ENCODE results near the gene COL4A5. TPM values are rescaled to one million over a fixed set of nuclear protein-coding genes. Genes with fewer than 3 reads are reported as not detected.
A peak's percentile ranks its signal among the peaks of the same experiment; 100 is the strongest.

The COL4A5 gene
- polyA plus RNA-seq, 1 donor = 43.1 TPM

DNA sequence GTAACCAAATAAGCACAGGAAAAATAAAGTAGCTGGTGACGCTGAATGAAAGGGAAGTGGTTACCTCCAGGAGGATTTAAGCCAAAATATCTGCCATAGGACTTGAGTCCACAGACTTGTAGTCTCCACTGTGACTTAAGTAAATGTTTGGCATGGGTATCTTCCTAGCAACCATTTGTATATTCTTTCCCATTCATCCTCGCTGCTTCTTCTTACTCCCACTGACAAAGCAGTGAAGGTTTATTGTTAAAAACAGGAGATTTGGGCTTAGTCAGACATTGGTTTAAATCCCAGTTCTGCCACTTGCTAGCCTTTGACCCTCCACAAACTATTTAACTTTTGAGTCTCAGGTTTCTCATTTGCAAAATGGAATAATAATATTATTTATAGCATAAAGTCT lies 23.7 kb upstream of the COL4A5 start:
- Histone ChIP-seq H3K9me3 (ENCODE audit: control insufficient read depth, low read depth, low read length) (no peaks in the 10 kb centered on the region), H3K36me3 (ENCODE audit: control insufficient read depth, insufficient read depth, low read length) (no peaks in the 10 kb centered on the region), H3K4me1 (ENCODE audit: control insufficient read depth, insufficient read depth, low read length) (no peaks in the 10 kb centered on the region), H3K27ac (ENCODE audit: low read length) (no peak overlapping the region), H3K4me3 (ENCODE audit: low read length) (no peak overlapping the region), H3K27me3 (ENCODE audit: control insufficient read depth, insufficient read depth, low read length) (no peaks in the 10 kb centered on the region)
- no CpG with 5 or more reads among the region's 2 CpGs for WGBS (ENCODE audit: insufficient coverage, low lambda C conversion rate)
- no peak for DNase-seq

DNA sequence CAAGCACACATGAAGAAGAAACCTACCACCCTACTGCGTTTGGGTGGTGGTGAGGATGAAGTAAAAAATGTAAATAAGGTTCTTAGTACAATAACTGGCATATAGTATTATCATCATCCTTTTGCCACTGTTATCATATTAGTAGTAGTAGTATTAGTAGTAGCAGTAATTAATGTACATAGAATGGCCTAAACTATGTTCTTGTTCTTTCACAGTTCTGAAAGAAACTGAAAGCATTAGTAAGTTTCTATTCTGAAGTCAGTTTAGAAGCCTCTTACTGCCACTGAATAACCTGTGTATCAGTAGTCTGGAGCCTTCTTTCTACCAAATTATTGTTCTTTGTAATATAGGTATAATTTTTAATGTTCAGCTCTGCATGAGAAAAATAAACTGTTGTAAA lies 22.4 kb upstream of the COL4A5 start:
- no peaks in the 10 kb centered on the region for H3K36me3 ChIP-seq (ENCODE audit: control insufficient read depth, insufficient read depth, low read length)
- H3K4me1 ChIP-seq (ENCODE audit: control insufficient read depth, insufficient read depth, low read length) = no peaks in the 10 kb centered on the region
- DNase-seq = no peak
- H3K27ac ChIP-seq (ENCODE audit: low read length) = no peak overlapping the region
- no peaks in the 10 kb centered on the region for H3K27me3 ChIP-seq (ENCODE audit: control insufficient read depth, insufficient read depth, low read length)
- WGBS (ENCODE audit: insufficient coverage, low lambda C conversion rate) = no CpG with 5 or more reads among the region's 1 CpG
- no peak overlapping the region for H3K4me3 ChIP-seq (ENCODE audit: low read length)
- H3K9me3 ChIP-seq (ENCODE audit: control insufficient read depth, low read depth, low read length) = no peaks in the 10 kb centered on the region

DNA sequence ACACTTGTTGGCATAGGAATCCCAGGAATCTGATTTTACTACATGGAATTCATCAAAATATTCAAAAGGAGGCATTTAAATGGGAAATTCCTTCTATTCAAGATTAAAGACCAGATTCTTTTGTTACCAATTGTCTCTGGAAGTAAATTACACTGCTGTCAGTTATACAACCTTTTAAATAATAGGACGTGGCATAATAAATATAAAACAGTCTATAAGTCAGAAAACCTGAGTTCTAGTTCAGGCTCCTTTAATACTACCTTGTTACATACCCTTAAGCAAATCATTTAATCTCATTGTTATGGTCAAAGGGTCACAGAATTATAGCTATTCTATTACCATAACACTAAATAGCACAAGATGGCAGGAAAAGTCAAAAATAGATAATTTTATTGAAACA lies 20.2 kb upstream of the COL4A5 start:
- H3K27ac ChIP-seq (ENCODE audit: low read length) = no peak overlapping the region
- no CpG with 5 or more reads among the region's 1 CpG for WGBS (ENCODE audit: insufficient coverage, low lambda C conversion rate)
- no peak overlapping the region for H3K4me3 ChIP-seq (ENCODE audit: low read length)
- no peaks in the 10 kb centered on the region for H3K9me3 ChIP-seq (ENCODE audit: control insufficient read depth, low read depth, low read length)
- no peaks in the 10 kb centered on the region for H3K27me3 ChIP-seq (ENCODE audit: control insufficient read depth, insufficient read depth, low read length)
- no peaks in the 10 kb centered on the region for H3K36me3 ChIP-seq (ENCODE audit: control insufficient read depth, insufficient read depth, low read length)
- no peak for DNase-seq
- H3K4me1 ChIP-seq (ENCODE audit: control insufficient read depth, insufficient read depth, low read length) = no peaks in the 10 kb centered on the region

DNA sequence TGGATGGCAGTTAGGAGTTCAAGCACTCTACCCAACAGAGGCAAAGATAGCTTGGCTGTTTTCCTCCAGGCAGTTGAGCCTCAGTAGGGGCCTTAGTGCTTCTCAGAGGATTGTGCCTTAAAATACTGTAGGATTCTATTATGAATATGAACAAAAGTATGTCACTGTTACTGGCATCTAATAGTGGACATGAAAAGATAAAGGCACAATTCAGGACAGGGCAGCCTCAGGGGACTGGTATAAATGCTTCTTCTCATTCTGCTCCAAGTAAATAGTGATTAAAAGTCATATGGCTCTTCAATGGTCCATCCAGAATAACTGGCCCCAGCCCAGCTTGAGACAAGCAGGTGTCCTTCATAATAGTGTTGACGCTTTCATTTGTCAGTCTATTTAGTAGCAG lies 19.2 kb upstream of the COL4A5 start:
- Histone ChIP-seq H3K4me1 (ENCODE audit: control insufficient read depth, insufficient read depth, low read length) (no peaks in the 10 kb centered on the region), H3K36me3 (ENCODE audit: control insufficient read depth, insufficient read depth, low read length) (no peaks in the 10 kb centered on the region), H3K9me3 (ENCODE audit: control insufficient read depth, low read depth, low read length) (no peaks in the 10 kb centered on the region), H3K27ac (ENCODE audit: low read length) (no peak overlapping the region), H3K4me3 (ENCODE audit: low read length) (no peak overlapping the region), H3K27me3 (ENCODE audit: control insufficient read depth, insufficient read depth, low read length) (no peaks in the 10 kb centered on the region)
- no CpG with 5 or more reads among the region's 1 CpG for WGBS (ENCODE audit: insufficient coverage, low lambda C conversion rate)
- no peak for DNase-seq

DNA sequence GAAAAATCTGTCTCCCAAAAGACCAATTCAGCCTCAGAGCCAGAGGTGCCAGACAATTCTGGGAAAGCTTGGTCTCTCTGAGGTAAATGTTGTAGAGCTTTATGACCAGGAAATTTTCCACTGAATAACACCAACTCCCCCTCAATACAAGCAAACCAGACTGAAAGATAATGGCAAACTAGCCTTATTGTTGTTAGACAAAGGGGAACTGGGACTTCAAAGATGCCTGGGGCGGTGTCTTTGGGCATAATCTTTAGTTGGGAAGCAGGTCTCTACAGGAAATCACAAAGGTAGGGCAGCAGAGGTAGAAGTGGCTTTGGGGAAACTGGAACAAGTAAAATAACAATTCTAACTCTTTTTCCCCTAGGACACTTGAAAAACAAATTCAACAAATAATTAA lies 13.4 kb upstream of the COL4A5 start:
- H3K27me3 ChIP-seq (ENCODE audit: control insufficient read depth, insufficient read depth, low read length) = no peaks in the 10 kb centered on the region
- no peak overlapping the region for H3K27ac ChIP-seq (ENCODE audit: low read length)
- no peaks in the 10 kb centered on the region for H3K4me1 ChIP-seq (ENCODE audit: control insufficient read depth, insufficient read depth, low read length)
- DNase-seq = no peak
- no peaks in the 10 kb centered on the region for H3K36me3 ChIP-seq (ENCODE audit: control insufficient read depth, insufficient read depth, low read length)
- H3K9me3 ChIP-seq (ENCODE audit: control insufficient read depth, low read depth, low read length) = no peaks in the 10 kb centered on the region
- no CpG with 5 or more reads among the region's 1 CpG for WGBS (ENCODE audit: insufficient coverage, low lambda C conversion rate)
- H3K4me3 ChIP-seq (ENCODE audit: low read length) = no peak overlapping the region

DNA sequence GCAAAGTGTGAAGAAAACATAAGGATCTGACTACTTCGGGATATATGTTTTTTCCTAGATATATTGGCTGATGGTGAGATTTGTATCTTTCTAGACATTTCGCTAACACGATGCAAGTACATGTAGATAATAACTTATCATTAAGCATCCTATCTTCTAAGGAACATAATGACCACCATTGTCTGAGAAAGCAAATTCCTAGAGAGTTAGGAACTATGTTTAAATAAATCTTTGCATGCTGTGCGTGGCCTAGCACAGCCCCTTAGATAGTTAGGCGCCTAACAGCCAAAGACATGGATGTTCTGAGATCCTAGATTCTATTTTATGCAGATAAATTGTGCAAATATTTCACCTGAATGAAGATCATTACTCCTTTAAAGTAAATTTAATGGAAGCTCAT lies 4.4 kb upstream of the COL4A5 start:
- Histone ChIP-seq H3K27ac (ENCODE audit: low read length) (no peak overlapping the region), H3K36me3 (ENCODE audit: control insufficient read depth, insufficient read depth, low read length) (no peaks in the 10 kb centered on the region), H3K4me3 (ENCODE audit: low read length) (no peak overlapping the region), H3K4me1 (ENCODE audit: control insufficient read depth, insufficient read depth, low read length) (no peaks in the 10 kb centered on the region), H3K27me3 (ENCODE audit: control insufficient read depth, insufficient read depth, low read length) (peaks cover 5% of the 10 kb centered on the region), H3K9me3 (ENCODE audit: control insufficient read depth, low read depth, low read length) (no peaks in the 10 kb centered on the region)
- no peak for DNase-seq
- 60% methylated on average over 2 of the region's 5 CpGs for WGBS (ENCODE audit: insufficient coverage, low lambda C conversion rate)

DNA sequence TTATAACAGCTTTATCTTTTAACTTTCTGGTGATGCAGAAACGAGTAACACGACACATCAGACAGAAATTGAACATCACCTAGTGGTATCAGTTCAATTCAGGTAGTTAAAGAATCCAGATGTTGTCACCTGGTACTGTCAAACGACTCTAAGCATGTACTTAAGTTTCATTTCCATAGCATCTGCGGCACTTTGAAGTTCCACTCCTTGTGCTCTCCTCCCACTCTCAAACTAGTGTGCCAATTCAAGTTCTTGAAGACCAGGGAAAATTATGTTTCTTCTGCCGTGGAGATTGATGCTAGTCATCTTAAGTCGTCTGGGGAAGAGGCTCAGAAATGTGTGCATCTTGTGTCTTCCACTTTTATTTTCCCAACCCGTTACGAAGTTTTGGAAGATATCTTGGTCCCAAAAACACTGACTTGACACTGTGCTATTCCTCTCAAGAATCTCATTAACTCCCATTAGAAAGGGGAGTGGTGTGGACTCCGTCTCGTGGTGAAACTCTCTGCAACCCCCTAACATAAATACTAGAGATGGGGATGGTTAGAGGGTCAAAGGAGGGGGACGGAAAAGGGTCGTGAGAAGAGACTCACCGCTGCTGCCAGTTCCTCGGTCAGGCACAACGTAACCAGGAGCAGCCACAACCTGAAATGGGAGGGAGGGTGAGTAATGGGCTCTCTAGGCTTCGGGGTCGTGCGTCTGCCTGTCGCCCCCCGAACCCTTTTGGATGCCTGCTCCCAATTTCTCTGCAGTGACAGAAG lies 2.1 kb upstream of the COL4A5 start:
- Histone ChIP-seq H3K36me3 (ENCODE audit: control insufficient read depth, insufficient read depth, low read length) (no peaks in the 10 kb centered on the region), H3K4me3 (ENCODE audit: low read length) (peak overlapping the region; percentile 33)
- DNase-seq = peak in 1 of 2 donors; percentile 5

DNA sequence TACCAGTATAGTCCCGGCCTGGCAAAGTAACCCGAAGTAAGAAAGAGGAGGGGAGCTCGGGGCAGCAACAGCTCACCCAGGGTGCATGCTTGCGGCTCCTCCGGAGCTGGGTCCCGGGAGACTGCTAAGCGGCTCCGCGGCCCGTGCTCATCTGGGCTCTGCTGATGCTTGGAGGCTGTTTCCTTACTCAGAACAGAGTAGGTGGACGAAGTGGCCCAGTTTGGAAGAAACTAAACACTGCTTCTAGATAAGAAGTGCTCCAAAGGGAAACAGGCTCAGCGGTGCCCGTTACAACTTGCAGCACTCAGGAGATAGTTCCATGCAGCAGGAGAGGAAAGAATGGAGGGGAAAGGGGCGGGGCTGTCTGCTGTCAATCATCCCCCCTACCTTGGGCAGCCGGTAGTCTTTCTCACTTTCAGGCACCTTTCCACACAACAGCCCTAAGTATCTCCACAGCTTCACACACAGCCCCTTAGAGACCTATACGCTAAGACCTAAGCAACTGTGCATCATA lies 1.5 kb upstream of the COL4A5 start, which contains the start of gene COL4A6:
Gene COL4A6, minus strand, starts transcription at position 313 of the 514 bp plus-strand sequence. Its CDS starts 226 bp downstream, at position 87.
- WGBS (ENCODE audit: insufficient coverage, low lambda C conversion rate) = no CpG with 5 or more reads among the region's 16 CpGs
- Histone ChIP-seq H3K4me1 (ENCODE audit: control insufficient read depth, insufficient read depth, low read length) (no peaks in the 10 kb centered on the region), H3K27me3 (ENCODE audit: control insufficient read depth, insufficient read depth, low read length) (peaks cover 5% of the 10 kb centered on the region), H3K9me3 (ENCODE audit: control insufficient read depth, low read depth, low read length) (no peaks in the 10 kb centered on the region), H3K36me3 (ENCODE audit: control insufficient read depth, insufficient read depth, low read length) (no peaks in the 10 kb centered on the region), H3K27ac (ENCODE audit: low read length) (no peak within 1 kb of the TSS), H3K4me3 (ENCODE audit: low read length) (peak within 1 kb of the TSS; percentile 33)
- peak in 1 of 2 donors; percentile 27 for DNase-seq

More for the DNA sequence above, 2.1 kb upstream of the COL4A5 start:
- H3K27me3 ChIP-seq (ENCODE audit: control insufficient read depth, insufficient read depth, low read length) = peaks cover 5% of the 10 kb centered on the region
- WGBS (ENCODE audit: insufficient coverage, low lambda C conversion rate) = no CpG with 5 or more reads among the region's 20 CpGs
- no peaks in the 10 kb centered on the region for H3K4me1 ChIP-seq (ENCODE audit: control insufficient read depth, insufficient read depth, low read length)
- H3K27ac ChIP-seq (ENCODE audit: low read length) = no peak overlapping the region
- H3K9me3 ChIP-seq (ENCODE audit: control insufficient read depth, low read depth, low read length) = no peaks in the 10 kb centered on the region

DNA sequence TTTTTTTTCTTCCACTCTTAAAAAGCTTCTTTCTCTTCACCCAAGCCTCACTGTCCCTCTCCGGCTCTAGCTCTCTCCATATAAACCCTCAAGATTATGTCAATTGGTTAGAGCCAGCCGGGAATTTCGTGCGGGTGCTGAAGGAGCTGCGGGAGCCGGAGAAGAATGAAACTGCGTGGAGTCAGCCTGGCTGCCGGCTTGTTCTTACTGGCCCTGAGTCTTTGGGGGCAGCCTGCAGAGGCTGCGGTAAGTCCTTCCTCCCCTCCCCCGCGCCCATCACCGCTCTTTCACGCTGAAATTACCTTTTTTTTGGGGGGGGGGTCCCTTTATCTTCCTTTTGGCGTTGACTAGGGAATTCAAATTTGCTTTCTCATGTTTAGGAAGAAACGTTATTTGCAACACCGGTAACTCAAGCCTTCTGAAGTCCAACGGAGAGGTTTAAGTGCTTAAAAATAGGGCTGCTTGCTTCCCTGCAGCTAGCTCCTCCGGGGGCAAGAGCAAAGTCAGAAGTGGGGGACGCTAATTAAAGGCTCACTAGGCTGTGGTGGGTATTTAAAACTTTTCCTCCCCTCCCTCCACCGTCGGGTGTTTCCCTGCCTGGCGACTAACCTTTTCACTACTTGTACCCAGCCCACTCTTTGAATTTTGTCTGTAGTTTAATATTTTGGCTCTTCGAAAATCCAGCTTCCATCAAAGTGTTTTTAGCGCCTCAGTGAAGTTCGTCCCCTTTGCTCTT lies 491 bp downstream of the COL4A5 start:
- Histone ChIP-seq H3K36me3 (ENCODE audit: control insufficient read depth, insufficient read depth, low read length) (no peaks in the 10 kb centered on the region), H3K9me3 (ENCODE audit: control insufficient read depth, low read depth, low read length) (no peaks in the 10 kb centered on the region), H3K4me1 (ENCODE audit: control insufficient read depth, insufficient read depth, low read length) (no peaks in the 10 kb centered on the region), H3K4me3 (ENCODE audit: low read length) (peak overlapping the region; percentile 60), H3K27me3 (ENCODE audit: control insufficient read depth, insufficient read depth, low read length) (peaks cover 5% of the 10 kb centered on the region), H3K27ac (ENCODE audit: low read length) (peak overlapping the region; percentile 30)
- no CpG with 5 or more reads among the region's 25 CpGs for WGBS (ENCODE audit: insufficient coverage, low lambda C conversion rate)
- no peak for DNase-seq

DNA sequence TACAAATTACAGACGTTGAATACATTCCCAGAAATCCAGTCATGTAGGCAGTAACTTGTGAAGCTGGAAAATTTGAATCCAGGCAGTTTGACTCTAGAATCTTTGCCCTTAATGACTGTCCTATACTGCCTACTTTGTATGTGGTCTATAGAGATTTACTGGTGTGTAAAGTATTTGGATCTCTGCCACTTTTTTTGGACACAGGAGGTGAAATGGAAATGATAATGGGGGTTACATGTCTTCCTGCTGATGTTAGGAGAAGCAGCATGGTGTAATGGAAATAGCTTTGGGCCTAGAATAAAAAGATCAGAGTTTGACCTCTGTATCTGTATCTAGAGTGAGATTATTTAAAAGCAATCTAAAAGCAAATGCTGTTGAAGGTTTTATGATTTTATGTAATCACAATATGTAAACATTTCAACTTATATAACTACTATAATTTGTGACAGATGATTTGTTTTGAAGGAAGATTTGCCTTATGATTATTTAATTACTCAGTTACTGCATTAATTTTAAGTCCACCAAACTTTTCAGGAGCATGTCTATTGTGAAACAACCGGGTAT lies 3.3 kb downstream of the COL4A5 start:
- H3K27me3 ChIP-seq (ENCODE audit: control insufficient read depth, insufficient read depth, low read length) = peaks cover 4% of the 10 kb centered on the region
- no peaks in the 10 kb centered on the region for H3K4me1 ChIP-seq (ENCODE audit: control insufficient read depth, insufficient read depth, low read length)
- WGBS (ENCODE audit: insufficient coverage, low lambda C conversion rate) = no CpG with 5 or more reads among the region's 2 CpGs
- no peaks in the 10 kb centered on the region for H3K36me3 ChIP-seq (ENCODE audit: control insufficient read depth, insufficient read depth, low read length)
- no peaks in the 10 kb centered on the region for H3K9me3 ChIP-seq (ENCODE audit: control insufficient read depth, low read depth, low read length)
- H3K27ac ChIP-seq (ENCODE audit: low read length) = no peak overlapping the region
- no peak overlapping the region for H3K4me3 ChIP-seq (ENCODE audit: low read length)
- DNase-seq = peak in 1 of 2 donors; percentile 2
